NCI-H2171 treated with DMSO at 0.1 percent for 48 hours (cell line): ENCODE results near the gene STK40.

Experiments used
- DNase-seq: peaks from one replicate; lab custom pipeline; 2025; lab: John Stamatoyannopoulos, UW

The STK40 gene

GRCh38 chr1:36398370-36398977 lies 12.8 kb upstream of the STK40 start:
- no peak for DNase-seq

GRCh38 chr1:36397378-36398230 lies 11.9 kb upstream of the STK40 start, which contains the start of gene LSM10:
TSS of gene LSM10 (minus strand) at chr1:36397908. CDS start at chr1:36394129, 3,779 bp downstream.
- DNase-seq = peak; percentile 87

- DNase-seq = no peak
These were observed 11.3 kb upstream of the STK40 start for GRCh38 chr1:36397083-36397377.

- no peak for DNase-seq
These were observed 10.6 kb upstream of the STK40 start for GRCh38 chr1:36396359-36396758.

- no peak for DNase-seq
These were observed 8.0 kb upstream of the STK40 start for GRCh38 chr1:36393686-36394085.

GRCh38 chr1:36392836-36393235 lies 7.1 kb upstream of the STK40 start:
- DNase-seq = no peak

- DNase-seq = no peak
These were observed 5.5 kb upstream of the STK40 start for GRCh38 chr1:36391271-36391670.

- DNase-seq = no peak
These were observed 4.7 kb upstream of the STK40 start for GRCh38 chr1:36390411-36390810.

- DNase-seq = no peak
These were observed 4.3 kb upstream of the STK40 start for GRCh38 chr1:36389999-36390398.

GRCh38 chr1:36389261-36389660 lies 3.5 kb upstream of the STK40 start:
- DNase-seq = no peak

- DNase-seq = no peak
These were observed 1.6 kb upstream of the STK40 start for GRCh38 chr1:36387141-36387949.

- peak; percentile 85 for DNase-seq
These were observed 779 bp upstream of the STK40 start for GRCh38 chr1:36386265-36387140.

GRCh38 chr1:36384542-36385409 lies 948 bp downstream of the STK40 start:
- DNase-seq = peak; percentile 66

GRCh38 chr1:36383240-36383639 lies 2.5 kb downstream of the STK40 start:
- DNase-seq = no peak

GRCh38 chr1:36382669-36383068 lies 3.1 kb downstream of the STK40 start:
- no peak for DNase-seq

- DNase-seq = no peak
These were observed 3.5 kb downstream of the STK40 start for GRCh38 chr1:36382231-36382630.

GRCh38 chr1:36381405-36381804 lies 4.3 kb downstream of the STK40 start:
- DNase-seq = no peak

GRCh38 chr1:36380782-36381181 lies 4.9 kb downstream of the STK40 start:
- DNase-seq = no peak

GRCh38 chr1:36380143-36380619 lies 5.5 kb downstream of the STK40 start:
- DNase-seq = no peak

GRCh38 chr1:36377791-36378492 lies 7.8 kb downstream of the STK40 start:
- DNase-seq = no peak
